Sciatic nerve (tissue), 2 donors: ENCODE results near the gene R3HDM1. TPM values are rescaled to one million over a fixed set of nuclear protein-coding genes. Genes with fewer than 3 reads are reported as not detected.
A peak's percentile ranks its signal among the peaks of the same experiment; 100 is the strongest.
"Not testable (repeated sequence)": the region's sequence is repeated elsewhere in the genome, so short reads cannot be mapped to it uniquely, and the experiment has no call there.

Experiments
- ATAC-seq: fragments of 200-7000 bp; cut with Tn5 transposase; one replicate; pipeline ENCODE4 v1.9.1; 2020; ENCODE audit warnings: mild to moderate bottlenecking, moderate library complexity
- DNase-seq: peaks from one replicate; pipeline ENCODE4 v3.0.0-alpha.2; 2020; ENCODE audit warnings: low spot score
- intact Hi-C: fragments of 100-400 bp; cut with DNase I; formaldehyde crosslinking; loops from one replicate; pipeline ENCODE4 v1.14.2; 2022
- total RNA-seq: library from RNA; stranded (reverse); fragmentation: NEBNext Ultra II Directional; extraction: Animal tissue kit (Norgen Biotek cat#: 25700); gene quantifications from one replicate; pipeline ENCODE4 v1.2.1, GENCODE V29; 2021
- donor health status: DM: no; HTN: no; CAD: no.
- donor health status: DM: no; HTN: no; CAD: no.

R3HDM1 gene
- 32.5 TPM for total RNA-seq

DNA sequence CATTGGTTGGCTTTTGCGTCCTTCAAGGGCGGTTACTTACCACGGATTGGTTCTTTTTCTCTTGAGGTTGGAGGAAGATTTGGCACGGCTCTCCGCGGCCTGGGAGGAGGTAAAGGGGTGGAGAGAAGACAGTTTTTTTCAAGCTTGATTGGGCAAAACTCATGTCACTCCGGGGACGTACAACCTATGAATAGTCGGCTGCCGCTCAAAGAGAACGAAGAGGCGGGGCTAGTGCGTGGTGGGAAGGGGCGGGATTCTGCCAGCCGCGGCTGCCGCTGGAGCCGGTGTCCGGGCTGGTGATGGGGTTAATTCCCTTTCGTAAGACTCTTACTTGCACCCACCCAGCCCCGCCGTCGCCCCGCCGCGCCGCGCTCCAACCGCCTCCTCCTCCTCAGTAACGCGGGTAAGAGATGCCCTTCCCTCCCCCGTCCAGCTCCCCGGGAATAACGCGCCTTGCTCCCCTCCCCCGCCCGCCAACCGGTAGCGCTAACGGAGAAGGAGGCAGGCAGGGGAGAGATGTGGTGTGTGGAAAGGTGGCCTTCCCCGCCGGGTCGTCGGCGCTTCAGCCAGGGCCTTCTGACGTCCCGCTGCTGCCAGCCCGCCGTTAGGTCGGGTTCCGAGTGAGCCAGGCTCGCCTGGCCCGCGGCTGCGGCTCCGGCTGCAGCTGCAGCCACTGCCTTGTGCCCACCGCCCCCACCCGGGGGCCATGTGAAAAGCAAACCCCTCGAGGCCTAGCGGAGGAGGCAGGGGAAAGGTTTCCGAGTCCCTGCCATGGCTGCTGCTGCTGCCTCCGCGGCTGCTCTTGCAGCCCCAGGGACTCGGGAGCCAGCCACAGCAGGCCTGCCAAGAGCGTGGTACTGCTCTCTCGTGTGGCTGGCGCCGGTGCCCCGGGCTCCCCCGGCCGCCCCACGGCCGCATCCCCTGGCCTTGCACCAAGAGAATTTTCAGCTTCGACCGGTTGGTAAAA lies at the start of gene R3HDM1:
R3HDM1 (plus strand) TSS at position 254 of the 967 bp plus-strand sequence. CDS start 73,362 bp downstream, outside the sequence.
- DNase-seq (peak; percentile 98), ATAC-seq (peak; percentile 98)
- intact Hi-C loops: no loop called here

GRCh38 chr2:135485441-135485840 lies 45.8 kb upstream of the R3HDM1 start:
- ATAC-seq (no peak), DNase-seq (no peak)
- intact Hi-C loops: no loop called here

DNA sequence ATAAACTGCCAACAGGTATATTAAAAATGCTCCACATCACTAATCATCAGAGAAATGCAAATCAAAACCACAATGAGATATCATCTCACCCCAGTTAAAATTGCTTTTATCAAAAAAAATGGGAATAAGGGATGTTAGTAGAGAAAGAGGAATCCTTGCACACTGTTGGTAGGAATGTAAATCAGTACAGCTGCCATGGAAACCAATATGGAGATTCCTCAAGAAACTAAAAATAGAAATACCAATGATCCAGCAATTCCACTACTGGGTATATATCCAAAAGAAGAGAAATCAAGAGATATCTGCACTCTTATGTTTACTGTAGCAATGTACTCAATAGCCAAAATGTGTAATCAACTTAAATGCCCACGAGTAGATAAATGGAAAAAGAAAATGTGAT lies 40.9 kb upstream of the R3HDM1 start:
- no peak for DNase-seq
- ATAC-seq: no peak
- intact Hi-C loops: no loop called here

DNA sequence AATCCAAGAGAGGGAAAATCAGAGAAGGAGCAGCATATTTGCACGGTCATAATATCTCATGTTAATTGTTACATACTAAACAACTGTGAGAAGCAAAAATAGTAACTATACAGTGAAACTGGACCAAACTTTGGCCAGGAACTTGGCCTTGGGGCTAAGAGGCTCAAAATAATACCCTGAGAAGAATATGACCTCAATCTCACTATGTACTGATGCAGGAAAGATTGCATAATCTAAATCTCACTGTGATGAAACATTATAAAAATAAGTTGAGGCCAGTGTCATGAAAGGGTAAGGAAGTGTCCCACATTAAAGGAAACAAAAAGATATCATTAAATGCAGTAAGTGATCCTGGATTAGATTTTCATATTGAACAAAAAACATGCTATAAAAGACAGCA lies 36.8 kb upstream of the R3HDM1 start:
- intact Hi-C loops: no loop called here
- ATAC-seq: no peak

GRCh38 chr2:135494917-135495316 lies 36.4 kb upstream of the R3HDM1 start:
- intact Hi-C loops: no loop called here
- DNase-seq (no peak), ATAC-seq (no peak)

More for the DNA sequence above, 36.8 kb upstream of the R3HDM1 start:
- DNase-seq: no peak

- DNase-seq, ATAC-seq, intact Hi-C loops: not testable (repeated sequence)
Observed at GRCh38 chr2:135498588-135498987, 32.7 kb upstream of the R3HDM1 start.

DNA sequence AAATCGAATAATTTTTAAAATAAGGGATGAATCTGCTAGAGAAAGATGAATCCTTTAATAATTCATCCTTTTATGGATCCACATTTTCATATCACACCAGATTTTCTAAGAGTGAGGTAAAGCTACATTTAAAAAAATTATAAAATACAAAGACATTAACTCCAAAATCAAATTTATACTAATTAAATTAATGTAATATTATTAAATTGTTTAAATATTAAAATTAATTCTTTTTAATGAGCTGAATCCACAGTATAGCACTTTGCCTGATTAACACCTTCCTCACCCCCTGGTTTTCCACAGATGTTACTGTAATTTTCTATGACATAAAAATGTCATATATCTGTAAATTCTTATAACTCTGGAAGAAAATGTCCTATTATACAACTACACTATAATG lies 26.5 kb upstream of the R3HDM1 start:
- intact Hi-C loops: no loop called here
- ATAC-seq: no peak

DNA sequence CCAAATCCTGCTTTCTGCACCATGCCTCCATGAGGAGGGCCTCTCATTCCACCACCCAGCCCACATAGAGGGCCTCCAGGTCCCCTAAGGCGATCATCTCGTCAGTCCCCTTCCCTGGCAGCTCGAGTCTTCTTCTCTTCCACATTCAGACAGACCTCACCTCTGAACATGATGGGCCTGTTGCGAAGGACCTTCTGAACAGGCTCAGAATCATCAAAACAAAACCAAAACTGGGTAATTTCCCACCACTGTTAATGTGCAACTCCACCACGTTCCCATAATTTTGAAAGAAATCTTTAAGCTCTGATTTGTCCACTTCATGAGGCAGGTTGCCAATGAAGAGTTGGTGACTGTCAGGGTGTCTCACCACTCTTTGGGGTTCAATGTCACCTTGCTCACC lies 20.7 kb upstream of the R3HDM1 start:
- DNase-seq: no peak
- intact Hi-C loops: no loop called here
- ATAC-seq: no peak

More for the DNA sequence above, 26.5 kb upstream of the R3HDM1 start:
- no peak for DNase-seq

- no peak for DNase-seq
- ATAC-seq: no peak
- intact Hi-C loops: no loop called here
Observed at GRCh38 chr2:135512099-135512498, 19.2 kb upstream of the R3HDM1 start.

DNA sequence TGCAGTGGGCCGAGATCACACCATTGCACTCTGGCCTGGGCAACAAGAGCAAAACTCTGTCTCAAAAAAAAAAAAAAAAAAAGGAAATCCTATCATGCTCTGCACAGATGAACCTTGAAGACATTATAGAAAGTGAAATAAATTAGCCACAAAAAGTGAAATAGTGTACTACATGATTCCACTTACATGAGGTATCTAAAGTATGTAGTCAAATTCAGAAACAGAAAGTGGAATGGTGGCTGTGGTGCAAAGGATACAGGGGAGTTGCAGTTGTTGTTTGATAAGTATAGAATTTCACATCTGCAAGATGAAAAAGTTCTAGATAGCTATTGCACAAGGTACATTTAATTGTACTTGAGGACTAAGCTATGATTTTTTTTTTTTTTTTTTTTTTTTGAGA lies 5.5 kb upstream of the R3HDM1 start:
- DNase-seq (no peak), ATAC-seq (no peak)
- intact Hi-C loops: no loop called here

DNA sequence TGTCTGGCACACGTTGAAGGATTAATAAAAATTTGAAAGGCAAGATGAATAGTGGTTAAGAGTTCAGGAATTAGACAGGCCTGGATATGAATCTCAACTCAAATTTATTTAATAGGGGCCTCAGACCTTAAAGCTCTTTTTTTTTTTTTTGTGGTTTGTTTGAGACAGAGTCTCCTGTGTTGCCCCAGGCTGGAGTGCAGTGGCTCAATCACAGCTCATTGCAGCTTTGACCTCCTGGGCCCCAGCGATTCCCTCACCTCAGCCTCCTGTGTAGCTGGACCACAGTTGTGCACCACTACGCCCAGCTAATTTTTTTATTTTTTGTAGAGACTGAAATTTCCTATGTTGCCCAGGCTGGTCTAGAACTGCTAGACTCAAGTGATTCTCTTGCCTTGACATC lies 3.3 kb upstream of the R3HDM1 start:
- intact Hi-C loops: no loop called here
- no peak for ATAC-seq
- DNase-seq: no peak

- ATAC-seq: peak; percentile 94
- peak; percentile 93 for DNase-seq
- intact Hi-C loops: no loop called here
Observed at GRCh38 chr2:135530313-135531230, 712 bp upstream of the R3HDM1 start, which contains the start of gene ZRANB3. ZRANB3 (minus strand) TSS chr2:135531218.

- DNase-seq: no peak
- no peak for ATAC-seq
- intact Hi-C loops: no loop called here
Observed at GRCh38 chr2:135532581-135532980, 1.3 kb downstream of the R3HDM1 start.

GRCh38 chr2:135533545-135533944 lies 2.3 kb downstream of the R3HDM1 start:
- DNase-seq, intact Hi-C loops, ATAC-seq: not testable (repeated sequence)

DNA sequence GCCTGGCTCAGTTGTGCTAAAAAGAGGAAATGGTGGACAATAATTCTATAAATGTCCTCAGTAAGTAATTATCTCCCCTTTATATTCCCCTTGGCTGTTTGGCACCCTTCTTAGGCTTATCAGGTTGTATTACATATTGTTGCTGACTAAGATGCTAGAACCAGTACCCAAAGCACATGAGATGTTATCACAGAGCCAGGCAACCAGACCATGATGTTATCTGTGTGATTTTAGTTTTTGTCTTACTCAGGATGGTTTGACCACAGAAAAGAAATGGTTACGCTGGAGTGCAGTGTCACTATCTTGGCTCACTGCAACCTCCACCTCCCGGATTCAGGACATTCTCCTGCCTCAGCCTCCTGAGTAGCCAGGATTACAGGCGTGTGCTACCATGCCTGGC lies 15.2 kb downstream of the R3HDM1 start:
- DNase-seq: no peak
- ATAC-seq: no peak
- intact Hi-C loops: no loop called here

GRCh38 chr2:135547311-135547710 lies 16.0 kb downstream of the R3HDM1 start:
- intact Hi-C loops: no loop called here
- ATAC-seq: no peak

DNA sequence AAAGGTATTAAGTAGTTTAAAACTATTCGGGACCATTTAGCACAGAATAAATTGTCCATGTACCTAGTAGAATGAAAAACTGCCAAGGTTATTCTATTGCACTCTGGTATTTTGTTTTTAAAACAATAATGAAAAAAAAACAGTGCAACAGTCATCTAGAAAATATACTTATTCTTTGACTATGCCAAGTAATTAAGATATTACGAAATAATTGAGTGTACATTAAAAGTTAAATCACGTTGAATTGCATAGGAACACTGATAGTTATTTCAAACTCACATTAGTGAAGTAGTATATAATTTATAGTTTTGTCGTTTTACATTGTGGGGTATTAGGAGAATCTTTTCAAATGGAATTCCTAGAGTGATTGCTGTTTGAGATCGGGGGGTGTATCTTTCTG lies 20.1 kb downstream of the R3HDM1 start:
- DNase-seq (no peak), ATAC-seq (no peak)
- intact Hi-C loops: no loop called here

More at GRCh38 chr2:135547311-135547710, 16.0 kb downstream of the R3HDM1 start:
- DNase-seq: no peak

GRCh38 chr2:135552887-135553286 lies 21.6 kb downstream of the R3HDM1 start:
- ATAC-seq: no peak
- intact Hi-C loops: no loop called here
- DNase-seq: no peak

DNA sequence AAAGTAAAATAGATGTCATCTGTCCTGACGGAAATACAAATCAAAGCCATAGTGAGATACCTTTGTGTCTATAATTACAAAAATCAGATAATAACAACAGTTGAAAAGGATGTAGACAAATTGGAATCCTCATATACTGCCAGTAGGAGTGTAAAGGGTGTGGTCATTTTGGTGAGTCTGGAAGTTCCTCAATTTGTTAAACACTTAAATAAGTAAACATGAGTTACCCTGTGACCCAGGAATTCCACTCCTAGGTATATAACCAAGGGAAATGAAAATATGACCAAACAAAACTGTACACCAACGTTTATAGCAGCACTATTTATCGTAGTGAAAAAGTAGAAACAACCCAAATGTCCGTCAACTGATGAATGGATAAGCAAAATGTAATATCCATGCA lies 24.0 kb downstream of the R3HDM1 start:
- intact Hi-C loops: no loop called here
- ATAC-seq (no peak), DNase-seq (no peak)

DNA sequence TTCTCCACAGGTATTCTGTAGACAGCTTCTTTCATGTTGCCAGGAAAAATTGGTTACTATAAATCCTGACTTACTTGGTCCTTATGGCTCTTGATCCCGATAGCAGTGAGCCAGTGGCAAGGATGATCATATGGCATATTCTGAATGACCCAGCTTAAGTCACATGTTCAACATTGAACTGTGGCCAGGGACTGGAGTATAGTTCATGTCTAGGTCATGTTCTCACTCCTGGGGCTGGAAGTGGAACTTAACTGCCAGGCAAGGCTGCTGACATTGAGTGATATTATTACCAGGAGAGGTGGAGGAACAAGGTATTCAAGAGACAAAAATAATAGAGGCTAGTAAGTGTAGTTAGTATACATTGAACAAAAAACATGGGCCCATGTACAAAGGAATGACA lies 26.2 kb downstream of the R3HDM1 start:
- ATAC-seq: no peak
- intact Hi-C loops: no loop called here
- no peak for DNase-seq
